ENCODE data around the gene OR4C6. TPM values are rescaled to one million over a fixed set of nuclear protein-coding genes. Genes with fewer than 3 reads are reported as not detected.
A peak's percentile ranks its signal among the peaks of the same experiment; 100 is the strongest.

The OR4C6 gene
- total RNA-seq, 2 donors from 2014 or later, result not detected

GRCh38 chr11:55701429-55701828, 39.4 kb downstream of the OR4C6 start:
- no peak for DNase-seq (ENCODE audit: low spot score)
- Histone ChIP-seq H3K4me3 (no peak overlapping the region), H3K27ac (no peak overlapping the region), H3K4me1 (no peaks in the 10 kb centered on the region), H3K27me3 (no peaks in the 10 kb centered on the region), H3K36me3 (no peaks in the 10 kb centered on the region), H3K9me3 (peaks cover 0 to 7% of the 10 kb centered on the region in 2 donors)
- TF ChIP-seq CTCF (IDR thresholded peaks at IDR 0.05), result no peak

- no peak overlapping the region for H3K4me3 ChIP-seq
- H3K4me1 ChIP-seq, result no peaks in the 10 kb centered on the region
- TF ChIP-seq CTCF (IDR thresholded peaks at IDR 0.05), result peak in 1 of 2 donors; percentile 62
- no peak overlapping the region for H3K27ac ChIP-seq
- H3K36me3 ChIP-seq, result no peaks in the 10 kb centered on the region
- H3K9me3 ChIP-seq, result peaks cover 0 to 7% of the 10 kb centered on the region in 2 donors
- no peaks in the 10 kb centered on the region for H3K27me3 ChIP-seq
- no peak for DNase-seq (ENCODE audit: low spot score)
Measured at GRCh38 chr11:55707029-55707428, 45.0 kb downstream of the OR4C6 start.

- no peaks in the 10 kb centered on the region for H3K36me3 ChIP-seq
- H3K27ac ChIP-seq, result no peak overlapping the region
- H3K27me3 ChIP-seq, result no peaks in the 10 kb centered on the region
- no peak overlapping the region for H3K4me3 ChIP-seq
- TF ChIP-seq CTCF (IDR thresholded peaks at IDR 0.05), result no peak
- no peak for DNase-seq (ENCODE audit: low spot score)
- no peaks in the 10 kb centered on the region for H3K9me3 ChIP-seq
- no peaks in the 10 kb centered on the region for H3K4me1 ChIP-seq
Measured at GRCh38 chr11:55714982-55715888, 53.2 kb downstream of the OR4C6 start.

Other genes starting within 250 kb of the OR4C6 start
- gene OR4C15, start 107.7 kb upstream of the OR4C6 start, total RNA-seq, result not detected
- gene OR4C16, start 90.1 kb upstream of the OR4C6 start, total RNA-seq, result not detected
- not detected for gene OR4C11, start 54.6 kb upstream of the OR4C6 start, total RNA-seq
- not detected for gene OR4P4, start 27.1 kb upstream of the OR4C6 start, total RNA-seq
- not detected for gene OR4S2, start 13.9 kb upstream of the OR4C6 start, total RNA-seq
- not detected for gene OR5D13, start 111.2 kb downstream of the OR4C6 start, total RNA-seq
- not detected for gene OR5D14, start 133.4 kb downstream of the OR4C6 start, total RNA-seq
- gene OR5L1, start 149.2 kb downstream of the OR4C6 start, total RNA-seq, result not detected
- gene OR5D18, start 157.4 kb downstream of the OR4C6 start, total RNA-seq, result not detected
- not detected for gene OR5L2, start 165.0 kb downstream of the OR4C6 start, total RNA-seq
- gene OR5D16, start 176.6 kb downstream of the OR4C6 start, total RNA-seq, result not detected
- not detected for gene TRIM51, start 221.1 kb downstream of the OR4C6 start, total RNA-seq

Measured in right atrium auricular region (tissue), 2 donors.